ENCODE measurements around the gene SPINK13.
"Not testable (repeated sequence)": the region's sequence is repeated elsewhere in the genome, so short reads cannot be mapped to it uniquely, and the experiment has no call there.

Gene SPINK13

GRCh38 chr5:148314187-148314586 lies 45.6 kb downstream of the SPINK13 start:
- no peak for DNase-seq

- DNase-seq: no peak
Observed at GRCh38 chr5:148314731-148315130, 46.1 kb downstream of the SPINK13 start.

GRCh38 chr5:148320011-148320963 lies 51.7 kb downstream of the SPINK13 start:
- DNase-seq: not testable (repeated sequence)

GRCh38 chr5:148333262-148333849 lies 64.8 kb downstream of the SPINK13 start:
- no peak for DNase-seq

- no peak for DNase-seq
Observed at GRCh38 chr5:148335259-148335658, 66.7 kb downstream of the SPINK13 start, which contains the start of gene SPINK9. Gene SPINK9 (plus strand): TSS chr5:148335559. CDS start chr5:148335614, 55 bp downstream.
